Measurements from ENCODE around the gene DDX10.

DDX10 gene

DNA sequence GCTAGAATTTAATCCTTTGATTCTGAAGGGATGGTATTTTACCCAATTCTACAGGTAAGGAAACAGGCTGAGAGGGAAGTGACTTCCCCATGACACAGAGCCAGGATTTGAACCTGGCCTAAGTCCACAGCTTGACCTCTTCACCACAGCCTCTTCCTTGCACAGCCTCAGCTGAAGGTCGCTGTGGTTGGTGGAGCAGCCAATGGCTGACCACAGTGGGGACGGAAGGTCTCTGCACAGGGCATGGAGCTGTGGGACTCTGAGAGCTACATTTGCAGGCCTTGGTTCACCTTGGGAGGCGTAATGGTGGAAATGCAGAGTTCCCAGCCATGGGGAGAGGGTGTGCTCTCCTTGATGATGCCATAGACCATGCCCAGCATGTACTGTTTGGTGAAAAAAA is 295.0 kb downstream of the DDX10 start:
- peak; percentile 40 for DNase-seq
- Histone ChIP-seq H2BK120ac (ENCODE audit: low read depth, low read length) (no peak overlapping the region), H3K23ac (ENCODE audit: low read length) (no peak overlapping the region), H3K79me2 (ENCODE audit: control insufficient read depth, insufficient read depth, low read length) (no peaks in the 10 kb centered on the region), H4K8ac (ENCODE audit: low read depth, low read length) (no peak overlapping the region), H3K4me2 (ENCODE audit: low read length) (no peak overlapping the region), H3K9ac (ENCODE audit: low read length) (peak overlapping the region; percentile 26), H3K27ac (ENCODE audit: low read depth, low read length) (no peak overlapping the region), H3K27me3 (ENCODE audit: insufficient read depth, low read length, poor library complexity) (no peaks in the 10 kb centered on the region), H3K56ac (ENCODE audit: low read length) (peak overlapping the region; percentile 3), H4K5ac (ENCODE audit: low read length) (no peak overlapping the region), H3K36me3 (ENCODE audit: control insufficient read depth, insufficient read depth, low read length) (no peaks in the 10 kb centered on the region), H3K4me3 (ENCODE audit: low read length) (no peak overlapping the region), H3K4me1 (ENCODE audit: control insufficient read depth, low read depth, low read length) (peaks cover 8% of the 10 kb centered on the region), H2AK5ac (ENCODE audit: low read length) (peak overlapping the region; percentile 19), H2BK15ac (replicated peaks; ENCODE audit: low read depth) (no peak overlapping the region), H3K79me1 (ENCODE audit: low read length) (no peaks in the 10 kb centered on the region), H2BK5ac (ENCODE audit: low read length) (peak overlapping the region; percentile 1), H3K18ac (ENCODE audit: low read length) (peak overlapping the region; percentile 0), H3K4ac (ENCODE audit: low read depth, low read length) (no peak overlapping the region)
- WGBS (ENCODE audit: extremely low coverage, insufficient coverage, low lambda C conversion rate) = no CpG with 5 or more reads among the region's 3 CpGs

DNA sequence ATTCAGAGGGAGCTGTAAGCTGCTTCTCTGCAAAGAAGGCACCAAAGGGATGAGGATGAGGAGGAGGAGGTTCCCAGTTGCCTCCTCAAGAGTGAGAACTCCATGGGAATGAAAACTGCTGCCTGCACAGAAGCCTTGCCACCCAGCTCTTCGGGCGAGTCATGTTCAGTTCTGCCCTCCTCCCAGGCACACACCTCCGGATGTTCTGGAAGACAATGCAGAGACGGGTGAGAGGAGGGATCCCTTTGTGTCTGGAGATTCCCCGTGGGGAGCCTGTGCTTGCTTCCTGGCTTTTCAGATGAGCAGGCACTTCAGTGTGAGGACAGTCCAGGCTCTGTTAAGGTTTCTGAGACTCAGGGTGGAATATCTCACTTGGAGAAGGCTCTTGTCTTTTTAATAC is 295.6 kb downstream of the DDX10 start:
- Histone ChIP-seq H3K9ac (ENCODE audit: low read length) (peak overlapping the region; percentile 26), H2BK15ac (replicated peaks; ENCODE audit: low read depth) (no peak overlapping the region), H3K79me2 (ENCODE audit: control insufficient read depth, insufficient read depth, low read length) (no peaks in the 10 kb centered on the region), H3K4me1 (ENCODE audit: control insufficient read depth, low read depth, low read length) (peaks cover 8% of the 10 kb centered on the region), H2BK5ac (ENCODE audit: low read length) (peak overlapping the region; percentile 1), H3K4ac (ENCODE audit: low read depth, low read length) (no peak overlapping the region), H3K36me3 (ENCODE audit: control insufficient read depth, insufficient read depth, low read length) (no peaks in the 10 kb centered on the region), H3K4me3 (ENCODE audit: low read length) (no peak overlapping the region), H3K4me2 (ENCODE audit: low read length) (no peak overlapping the region), H2BK120ac (ENCODE audit: low read depth, low read length) (no peak overlapping the region), H3K27ac (ENCODE audit: low read depth, low read length) (peak overlapping the region; percentile 27), H3K56ac (ENCODE audit: low read length) (peak overlapping the region; percentile 3), H3K79me1 (ENCODE audit: low read length) (no peaks in the 10 kb centered on the region), H3K18ac (ENCODE audit: low read length) (peak overlapping the region; percentile 36), H3K23ac (ENCODE audit: low read length) (no peak overlapping the region), H4K5ac (ENCODE audit: low read length) (no peak overlapping the region), H3K27me3 (ENCODE audit: insufficient read depth, low read length, poor library complexity) (no peaks in the 10 kb centered on the region), H4K8ac (ENCODE audit: low read depth, low read length) (no peak overlapping the region), H2AK5ac (ENCODE audit: low read length) (no peak overlapping the region)
- DNase-seq = peak; percentile 76
- WGBS (ENCODE audit: extremely low coverage, insufficient coverage, low lambda C conversion rate) = no CpG with 5 or more reads among the region's 5 CpGs

GRCh38 chr11:108961095-108961494 is 296.2 kb downstream of the DDX10 start:
- Histone ChIP-seq H3K23ac (ENCODE audit: low read length) (no peak overlapping the region), H3K27me3 (ENCODE audit: insufficient read depth, low read length, poor library complexity) (no peaks in the 10 kb centered on the region), H3K27ac (ENCODE audit: low read depth, low read length) (peak overlapping the region; percentile 27), H3K4me1 (ENCODE audit: control insufficient read depth, low read depth, low read length) (peaks cover 8% of the 10 kb centered on the region), H2BK120ac (ENCODE audit: low read depth, low read length) (no peak overlapping the region), H3K36me3 (ENCODE audit: control insufficient read depth, insufficient read depth, low read length) (no peaks in the 10 kb centered on the region), H3K79me1 (ENCODE audit: low read length) (no peaks in the 10 kb centered on the region), H3K79me2 (ENCODE audit: control insufficient read depth, insufficient read depth, low read length) (no peaks in the 10 kb centered on the region), H4K8ac (ENCODE audit: low read depth, low read length) (no peak overlapping the region), H2BK15ac (replicated peaks; ENCODE audit: low read depth) (no peak overlapping the region), H2BK5ac (ENCODE audit: low read length) (no peak overlapping the region), H3K4me2 (ENCODE audit: low read length) (no peak overlapping the region), H2AK5ac (ENCODE audit: low read length) (peak overlapping the region; percentile 44), H4K5ac (ENCODE audit: low read length) (no peak overlapping the region), H3K9ac (ENCODE audit: low read length) (peak overlapping the region; percentile 17), H3K18ac (ENCODE audit: low read length) (peak overlapping the region; percentile 36), H3K4ac (ENCODE audit: low read depth, low read length) (peak overlapping the region; percentile 2), H3K4me3 (ENCODE audit: low read length) (no peak overlapping the region), H3K56ac (ENCODE audit: low read length) (peak overlapping the region; percentile 74)
- no peak for DNase-seq
- WGBS (ENCODE audit: extremely low coverage, insufficient coverage, low lambda C conversion rate) = no CpG with 5 or more reads among the region's 4 CpGs

GRCh38 chr11:108963118-108963517 is 298.2 kb downstream of the DDX10 start:
- H3K79me2 ChIP-seq (ENCODE audit: control insufficient read depth, insufficient read depth, low read length) = no peaks in the 10 kb centered on the region
- H2AK5ac ChIP-seq (ENCODE audit: low read length) = no peak overlapping the region
- H3K56ac ChIP-seq (ENCODE audit: low read length) = no peak overlapping the region
- no CpG with 5 or more reads among the region's 4 CpGs for WGBS (ENCODE audit: extremely low coverage, insufficient coverage, low lambda C conversion rate)
- DNase-seq = no peak
- H3K4me1 ChIP-seq (ENCODE audit: control insufficient read depth, low read depth, low read length) = peaks cover 9% of the 10 kb centered on the region
- H3K18ac ChIP-seq (ENCODE audit: low read length) = no peak overlapping the region
- H2BK5ac ChIP-seq (ENCODE audit: low read length) = no peak overlapping the region
- no peak overlapping the region for H3K27ac ChIP-seq (ENCODE audit: low read depth, low read length)
- no peak overlapping the region for H3K23ac ChIP-seq (ENCODE audit: low read length)
- no peak overlapping the region for H4K8ac ChIP-seq (ENCODE audit: low read depth, low read length)
- no peak overlapping the region for H2BK15ac ChIP-seq (replicated peaks; ENCODE audit: low read depth)
- H3K36me3 ChIP-seq (ENCODE audit: control insufficient read depth, insufficient read depth, low read length) = no peaks in the 10 kb centered on the region
- H3K4me3 ChIP-seq (ENCODE audit: low read length) = no peak overlapping the region
- no peak overlapping the region for H3K4me2 ChIP-seq (ENCODE audit: low read length)
- no peaks in the 10 kb centered on the region for H3K79me1 ChIP-seq (ENCODE audit: low read length)
- H3K9ac ChIP-seq (ENCODE audit: low read length) = no peak overlapping the region
- no peak overlapping the region for H3K4ac ChIP-seq (ENCODE audit: low read depth, low read length)
- no peak overlapping the region for H4K5ac ChIP-seq (ENCODE audit: low read length)
- H2BK120ac ChIP-seq (ENCODE audit: low read depth, low read length) = no peak overlapping the region
- no peaks in the 10 kb centered on the region for H3K27me3 ChIP-seq (ENCODE audit: insufficient read depth, low read length, poor library complexity)

GRCh38 chr11:108965306-108966001 is 300.6 kb downstream of the DDX10 start:
- Histone ChIP-seq H3K9ac (ENCODE audit: low read length) (no peak overlapping the region), H3K23ac (ENCODE audit: low read length) (no peak overlapping the region), H3K18ac (ENCODE audit: low read length) (no peak overlapping the region), H2BK5ac (ENCODE audit: low read length) (no peak overlapping the region), H4K5ac (ENCODE audit: low read length) (no peak overlapping the region), H2BK120ac (ENCODE audit: low read depth, low read length) (no peak overlapping the region), H3K27me3 (ENCODE audit: insufficient read depth, low read length, poor library complexity) (no peaks in the 10 kb centered on the region), H4K8ac (ENCODE audit: low read depth, low read length) (no peak overlapping the region), H3K4me2 (ENCODE audit: low read length) (no peak overlapping the region), H3K4me1 (ENCODE audit: control insufficient read depth, low read depth, low read length) (peaks cover 5% of the 10 kb centered on the region), H2BK15ac (replicated peaks; ENCODE audit: low read depth) (no peak overlapping the region), H3K79me1 (ENCODE audit: low read length) (no peaks in the 10 kb centered on the region), H2AK5ac (ENCODE audit: low read length) (no peak overlapping the region), H3K4me3 (ENCODE audit: low read length) (no peak overlapping the region), H3K56ac (ENCODE audit: low read length) (no peak overlapping the region), H3K79me2 (ENCODE audit: control insufficient read depth, insufficient read depth, low read length) (no peaks in the 10 kb centered on the region), H3K4ac (ENCODE audit: low read depth, low read length) (no peak overlapping the region), H3K27ac (ENCODE audit: low read depth, low read length) (no peak overlapping the region), H3K36me3 (ENCODE audit: control insufficient read depth, insufficient read depth, low read length) (no peaks in the 10 kb centered on the region)
- peak; percentile 25 for DNase-seq
- no CpG with 5 or more reads among the region's 10 CpGs for WGBS (ENCODE audit: extremely low coverage, insufficient coverage, low lambda C conversion rate)

DNA sequence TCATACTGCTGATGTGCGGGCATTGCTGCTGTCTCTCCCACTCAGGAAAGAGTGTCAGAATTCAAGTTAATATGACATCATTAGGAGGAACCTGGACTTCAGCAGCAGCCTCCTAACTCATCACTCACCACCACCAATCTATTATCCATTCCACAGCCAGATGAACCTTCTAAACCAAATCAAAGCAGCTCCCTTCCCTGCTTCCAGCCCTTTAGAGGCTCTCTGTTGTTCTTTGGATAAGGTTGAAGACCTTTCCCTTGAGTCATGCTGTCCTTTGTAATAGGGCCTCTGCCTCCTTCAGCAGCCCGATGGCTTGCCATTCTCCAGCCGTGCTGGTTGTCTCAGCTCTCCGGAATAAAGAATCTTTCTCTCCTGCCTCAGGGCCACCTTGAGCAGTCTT is 301.3 kb downstream of the DDX10 start:
- H3K23ac ChIP-seq (ENCODE audit: low read length) = no peak overlapping the region
- H3K4me1 ChIP-seq (ENCODE audit: control insufficient read depth, low read depth, low read length) = peaks cover 2% of the 10 kb centered on the region
- H3K9ac ChIP-seq (ENCODE audit: low read length) = no peak overlapping the region
- H3K79me2 ChIP-seq (ENCODE audit: control insufficient read depth, insufficient read depth, low read length) = no peaks in the 10 kb centered on the region
- no peaks in the 10 kb centered on the region for H3K79me1 ChIP-seq (ENCODE audit: low read length)
- no peak overlapping the region for H3K4ac ChIP-seq (ENCODE audit: low read depth, low read length)
- H2AK5ac ChIP-seq (ENCODE audit: low read length) = no peak overlapping the region
- WGBS (ENCODE audit: extremely low coverage, insufficient coverage, low lambda C conversion rate) = no CpG with 5 or more reads among the region's 4 CpGs
- no peak overlapping the region for H2BK120ac ChIP-seq (ENCODE audit: low read depth, low read length)
- H3K56ac ChIP-seq (ENCODE audit: low read length) = no peak overlapping the region
- no peak overlapping the region for H3K18ac ChIP-seq (ENCODE audit: low read length)
- no peak overlapping the region for H2BK15ac ChIP-seq (replicated peaks; ENCODE audit: low read depth)
- no peak overlapping the region for H3K27ac ChIP-seq (ENCODE audit: low read depth, low read length)
- no peak for DNase-seq
- H3K27me3 ChIP-seq (ENCODE audit: insufficient read depth, low read length, poor library complexity) = no peaks in the 10 kb centered on the region
- no peak overlapping the region for H4K8ac ChIP-seq (ENCODE audit: low read depth, low read length)
- no peak overlapping the region for H3K4me2 ChIP-seq (ENCODE audit: low read length)
- H4K5ac ChIP-seq (ENCODE audit: low read length) = no peak overlapping the region
- H3K36me3 ChIP-seq (ENCODE audit: control insufficient read depth, insufficient read depth, low read length) = no peaks in the 10 kb centered on the region
- H2BK5ac ChIP-seq (ENCODE audit: low read length) = peak overlapping the region; percentile 38
- H3K4me3 ChIP-seq (ENCODE audit: low read length) = no peak overlapping the region

All from mesendoderm (in vitro differentiated cells).